Measurements from ENCODE around the gene CYP4F8.

Gene CYP4F8

GRCh38 chr19:15672580-15673175 lies 57.7 kb downstream of the CYP4F8 start, which contains the start of gene CYP4F12:
CYP4F12 (plus strand) TSS chr19:15673087; CDS start chr19:15673530, 443 bp downstream.
- no peak within 1 kb of the TSS for H3K27ac ChIP-seq (ENCODE audit: low read depth, low read length)
- no peak within 1 kb of the TSS for H3K4me2 ChIP-seq (ENCODE audit: low read length)

GRCh38 chr19:15673176-15673654 lies 58.2 kb downstream of the CYP4F8 start:
- no peaks in the 10 kb centered on the region for H4K20me1 ChIP-seq (ENCODE audit: control insufficient read depth, insufficient read depth, low read depth, low read length)
- H3K4me3 ChIP-seq (ENCODE audit: low read length): no peak overlapping the region
- TF ChIP-seq CTCF (IDR thresholded peaks at IDR 0.05; ENCODE audit: low read depth, low read length, poor library complexity, severe bottlenecking) (no peak), EZH2phosphoT487 (IDR thresholded peaks at IDR 0.05; ENCODE audit: borderline replicate concordance, low read length) (no peak)
- H3K4me2 ChIP-seq (ENCODE audit: low read length): no peak overlapping the region
- H3K4me1 ChIP-seq (ENCODE audit: control insufficient read depth, low read length): no peaks in the 10 kb centered on the region
- H3K27ac ChIP-seq (ENCODE audit: low read depth, low read length): no peak overlapping the region
- no peaks in the 10 kb centered on the region for H3K9me3 ChIP-seq (ENCODE audit: control insufficient read depth, insufficient read depth, low read length)
- no peaks in the 10 kb centered on the region for H3K9me2 ChIP-seq (replicated peaks; ENCODE audit: control insufficient read depth, low read length)
- no peaks in the 10 kb centered on the region for H3K36me3 ChIP-seq (ENCODE audit: control insufficient read depth, low read length)
- H3K27me3 ChIP-seq (ENCODE audit: control insufficient read depth, low read length): no peaks in the 10 kb centered on the region
- H3K79me2 ChIP-seq (ENCODE audit: control insufficient read depth, low read length): no peaks in the 10 kb centered on the region
- H3F3A ChIP-seq (ENCODE audit: control insufficient read depth, insufficient read depth): no peaks in the 10 kb centered on the region

More at GRCh38 chr19:15672580-15673175, 57.7 kb downstream of the CYP4F8 start, which contains the start of gene CYP4F12:
- no peaks in the 10 kb centered on the region for H3K4me1 ChIP-seq (ENCODE audit: control insufficient read depth, low read length)
- H3K9me2 ChIP-seq (replicated peaks; ENCODE audit: control insufficient read depth, low read length): no peaks in the 10 kb centered on the region
- H3F3A ChIP-seq (ENCODE audit: control insufficient read depth, insufficient read depth): no peaks in the 10 kb centered on the region
- no peaks in the 10 kb centered on the region for H3K36me3 ChIP-seq (ENCODE audit: control insufficient read depth, low read length)
- H4K20me1 ChIP-seq (ENCODE audit: control insufficient read depth, insufficient read depth, low read depth, low read length): no peaks in the 10 kb centered on the region
- H3K27me3 ChIP-seq (ENCODE audit: control insufficient read depth, low read length): no peaks in the 10 kb centered on the region
- no peak for TF ChIP-seq CTCF (IDR thresholded peaks at IDR 0.05; ENCODE audit: low read depth, low read length, poor library complexity, severe bottlenecking)
- TF ChIP-seq EZH2phosphoT487 (IDR thresholded peaks at IDR 0.05; ENCODE audit: borderline replicate concordance, low read length): no peak
- H3K79me2 ChIP-seq (ENCODE audit: control insufficient read depth, low read length): no peaks in the 10 kb centered on the region
- no peaks in the 10 kb centered on the region for H3K9me3 ChIP-seq (ENCODE audit: control insufficient read depth, insufficient read depth, low read length)
- no peak within 1 kb of the TSS for H3K4me3 ChIP-seq (ENCODE audit: low read length)

GRCh38 chr19:15675560-15675959 lies 60.5 kb downstream of the CYP4F8 start:
- TF ChIP-seq CTCF (IDR thresholded peaks at IDR 0.05; ENCODE audit: low read depth, low read length, poor library complexity, severe bottlenecking) (no peak), EZH2phosphoT487 (IDR thresholded peaks at IDR 0.05; ENCODE audit: borderline replicate concordance, low read length) (no peak)
- Histone ChIP-seq H4K20me1 (ENCODE audit: control insufficient read depth, insufficient read depth, low read depth, low read length) (no peaks in the 10 kb centered on the region), H3K9me3 (ENCODE audit: control insufficient read depth, insufficient read depth, low read length) (no peaks in the 10 kb centered on the region)

More at GRCh38 chr19:15675560-15675959, 60.5 kb downstream of the CYP4F8 start:
- Histone ChIP-seq H3F3A (ENCODE audit: control insufficient read depth, insufficient read depth) (no peaks in the 10 kb centered on the region), H3K4me2 (ENCODE audit: low read length) (no peak overlapping the region), H3K4me3 (ENCODE audit: low read length) (no peak overlapping the region), H3K79me2 (ENCODE audit: control insufficient read depth, low read length) (no peaks in the 10 kb centered on the region), H3K27ac (ENCODE audit: low read depth, low read length) (no peak overlapping the region), H3K36me3 (ENCODE audit: control insufficient read depth, low read length) (no peaks in the 10 kb centered on the region), H3K9me2 (replicated peaks; ENCODE audit: control insufficient read depth, low read length) (no peaks in the 10 kb centered on the region), H3K4me1 (ENCODE audit: control insufficient read depth, low read length) (no peaks in the 10 kb centered on the region), H3K27me3 (ENCODE audit: control insufficient read depth, low read length) (no peaks in the 10 kb centered on the region)

Data from DOHH2 (cell line).